D721Med (cell line): Measurements from ENCODE around the gene PACSIN1.

ENCODE experiments used
- DNase-seq: peaks from one replicate; pipeline ENCODE4 v3.0.0; 2011; ENCODE audit warnings: low spot score; ENCODE audit not compliant: insufficient read length
- FAIRE-seq: peaks from 2 replicates; lab custom pipeline; 2011; peaks lifted over from hg19 to GRCh38; lab: Jason Lieb, UNC
- TF ChIP-seq, protein P1 (sequence below): IDR thresholded peaks from 2 replicates; pipeline ENCODE4 v1.5.1; 2012; ENCODE audit warnings: mild to moderate bottlenecking, control low read depth; ENCODE audit not compliant: insufficient read depth; ENCODE audit errors: missing control alignments

PACSIN1 gene

DNA sequence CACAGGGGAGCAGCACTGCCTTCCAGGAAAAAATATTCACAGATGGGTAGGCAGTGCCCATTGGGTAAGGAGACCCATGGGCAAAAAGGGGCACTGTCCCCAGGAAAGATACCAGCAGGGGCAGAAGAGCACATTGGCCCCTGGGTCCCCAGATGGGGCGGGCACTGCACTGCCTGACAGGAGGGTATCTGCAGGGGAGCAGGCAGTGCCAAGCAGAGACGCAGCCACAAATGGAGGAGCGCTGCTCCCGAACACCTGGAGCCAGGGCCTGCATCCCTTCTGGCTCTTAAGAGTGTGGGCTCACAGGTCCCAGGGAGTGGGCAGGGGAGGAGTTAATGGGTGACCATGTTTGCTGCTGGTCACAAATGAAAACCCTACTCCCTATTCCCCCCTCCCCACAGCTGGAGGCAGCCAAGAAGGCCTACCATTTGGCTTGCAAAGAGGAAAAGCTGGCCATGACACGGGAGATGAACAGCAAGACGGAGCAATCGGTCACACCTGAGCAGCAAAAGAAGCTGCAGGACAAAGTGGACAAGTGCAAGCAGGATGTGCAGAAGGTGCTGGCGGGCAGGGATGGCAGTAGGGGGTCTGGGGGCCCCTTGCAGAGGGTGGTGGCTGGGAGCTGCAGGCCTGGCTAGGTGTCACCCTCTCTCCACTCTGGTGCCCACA is 63.3 kb downstream of the PACSIN1 start:
- TF ChIP-seq, protein P1, sequence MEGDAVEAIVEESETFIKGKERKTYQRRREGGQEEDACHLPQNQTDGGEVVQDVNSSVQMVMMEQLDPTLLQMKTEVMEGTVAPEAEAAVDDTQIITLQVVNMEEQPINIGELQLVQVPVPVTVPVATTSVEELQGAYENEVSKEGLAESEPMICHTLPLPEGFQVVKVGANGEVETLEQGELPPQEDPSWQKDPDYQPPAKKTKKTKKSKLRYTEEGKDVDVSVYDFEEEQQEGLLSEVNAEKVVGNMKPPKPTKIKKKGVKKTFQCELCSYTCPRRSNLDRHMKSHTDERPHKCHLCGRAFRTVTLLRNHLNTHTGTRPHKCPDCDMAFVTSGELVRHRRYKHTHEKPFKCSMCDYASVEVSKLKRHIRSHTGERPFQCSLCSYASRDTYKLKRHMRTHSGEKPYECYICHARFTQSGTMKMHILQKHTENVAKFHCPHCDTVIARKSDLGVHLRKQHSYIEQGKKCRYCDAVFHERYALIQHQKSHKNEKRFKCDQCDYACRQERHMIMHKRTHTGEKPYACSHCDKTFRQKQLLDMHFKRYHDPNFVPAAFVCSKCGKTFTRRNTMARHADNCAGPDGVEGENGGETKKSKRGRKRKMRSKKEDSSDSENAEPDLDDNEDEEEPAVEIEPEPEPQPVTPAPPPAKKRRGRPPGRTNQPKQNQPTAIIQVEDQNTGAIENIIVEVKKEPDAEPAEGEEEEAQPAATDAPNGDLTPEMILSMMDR: no peak
- FAIRE-seq: no peak
- no peak for DNase-seq

DNA sequence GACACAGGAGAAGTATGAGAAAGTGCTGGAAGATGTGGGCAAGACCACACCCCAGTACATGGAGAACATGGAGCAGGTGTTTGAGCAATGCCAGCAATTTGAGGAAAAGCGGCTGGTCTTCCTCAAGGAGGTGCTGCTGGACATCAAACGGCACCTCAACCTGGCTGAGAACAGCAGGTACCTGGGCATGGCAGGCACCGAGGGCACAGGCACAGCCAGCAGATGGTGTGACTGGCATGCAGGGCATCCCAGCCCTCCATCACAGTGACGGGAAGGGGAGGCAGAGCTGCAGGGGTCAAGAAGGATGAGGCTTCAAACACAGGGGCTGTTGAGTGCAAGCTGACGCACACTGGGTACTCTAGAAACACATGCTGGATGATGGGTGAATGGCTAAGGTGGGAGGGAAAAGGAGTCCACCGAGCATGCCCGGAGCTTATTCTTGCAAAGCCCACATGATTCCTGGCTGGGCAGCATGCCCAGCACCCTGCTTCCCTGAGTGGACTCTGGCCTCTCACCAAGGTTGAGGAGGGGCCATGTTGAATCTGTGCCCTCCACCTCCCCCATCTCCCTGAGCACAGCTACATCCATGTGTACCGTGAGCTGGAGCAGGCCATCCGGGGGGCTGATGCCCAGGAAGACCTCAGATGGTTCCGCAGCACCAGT is 63.9 kb downstream of the PACSIN1 start:
- DNase-seq (no peak), FAIRE-seq (no peak)
- TF ChIP-seq, protein P1: no peak

DNA sequence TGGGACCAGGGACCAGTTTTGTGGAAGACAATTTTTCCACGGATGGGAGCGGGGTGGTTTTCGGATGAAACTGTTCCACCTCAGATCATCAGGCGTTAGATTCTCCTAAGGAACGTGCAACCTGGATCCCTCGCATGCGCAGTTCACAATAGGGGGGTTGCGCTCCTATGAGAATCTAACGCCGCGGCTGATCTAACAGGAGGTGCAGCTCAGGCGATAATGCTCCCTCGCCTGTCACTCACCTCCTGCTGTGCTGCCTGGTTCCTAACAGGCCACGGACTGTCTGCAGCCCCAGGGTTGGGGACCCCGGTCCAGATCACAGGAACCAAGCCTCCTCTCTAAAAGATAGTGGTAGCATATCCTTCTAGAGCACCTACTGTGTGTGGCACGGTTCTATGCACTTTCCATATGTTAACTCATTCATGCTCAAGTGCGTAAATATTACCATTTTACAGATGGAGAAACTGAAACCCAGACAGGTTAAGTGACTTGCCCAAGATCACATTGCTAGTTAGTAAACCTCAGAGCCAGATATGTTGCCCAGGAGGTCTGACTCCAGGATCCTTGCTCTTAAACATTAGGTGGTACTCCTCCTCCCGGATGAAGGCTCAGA is 65.0 kb downstream of the PACSIN1 start:
- TF ChIP-seq, protein P1: no peak
- DNase-seq: no peak
- FAIRE-seq: no peak

DNA sequence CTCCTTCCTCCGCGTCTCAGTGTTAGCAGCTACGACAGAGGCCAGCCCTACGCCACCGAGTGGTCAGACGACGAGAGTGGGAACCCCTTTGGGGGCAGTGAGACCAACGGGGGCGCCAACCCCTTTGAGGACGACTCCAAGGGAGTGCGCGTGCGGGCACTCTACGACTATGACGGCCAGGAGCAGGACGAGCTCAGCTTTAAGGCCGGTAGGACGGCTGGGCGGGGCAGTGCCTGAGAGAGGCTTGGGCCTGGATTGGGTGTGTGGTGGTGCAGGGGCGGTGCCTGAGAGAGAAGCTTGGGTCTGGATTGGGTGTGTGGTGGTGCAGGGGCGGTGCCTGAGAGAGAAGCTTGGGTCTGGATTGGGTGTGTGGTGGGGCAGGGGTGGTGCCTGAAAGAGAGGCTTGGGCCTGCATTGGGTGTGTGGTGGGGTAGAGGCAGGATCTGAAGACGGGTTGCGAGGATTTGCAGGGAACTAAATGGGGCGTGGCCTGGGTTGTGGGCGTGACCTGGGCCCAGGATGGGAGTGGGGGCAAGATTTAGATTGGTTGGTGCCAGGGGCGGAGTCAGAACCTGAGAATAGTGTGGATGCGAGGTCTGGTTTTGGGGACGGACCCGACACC is 65.8 kb downstream of the PACSIN1 start:
- DNase-seq: no peak
- no peak for FAIRE-seq
- TF ChIP-seq, protein P1: no peak

DNA sequence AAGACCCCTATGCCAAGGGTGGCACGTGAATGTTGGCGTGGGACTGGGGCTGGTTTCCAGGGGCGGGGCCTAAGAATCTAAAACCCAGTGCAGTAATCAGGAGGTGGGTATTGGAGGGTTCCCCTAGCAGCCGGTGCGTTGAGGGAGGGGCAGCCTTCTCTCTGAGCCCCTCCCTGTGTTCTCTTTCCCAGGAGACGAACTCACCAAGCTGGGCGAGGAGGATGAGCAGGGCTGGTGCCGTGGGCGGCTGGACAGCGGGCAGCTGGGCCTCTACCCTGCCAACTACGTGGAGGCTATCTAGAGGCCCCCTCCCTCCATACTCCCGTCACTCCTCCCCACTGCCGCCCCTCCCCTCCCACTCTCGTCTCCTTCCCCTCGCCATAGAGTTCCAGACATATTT is 66.4 kb downstream of the PACSIN1 start:
- FAIRE-seq: no peak

DNA sequence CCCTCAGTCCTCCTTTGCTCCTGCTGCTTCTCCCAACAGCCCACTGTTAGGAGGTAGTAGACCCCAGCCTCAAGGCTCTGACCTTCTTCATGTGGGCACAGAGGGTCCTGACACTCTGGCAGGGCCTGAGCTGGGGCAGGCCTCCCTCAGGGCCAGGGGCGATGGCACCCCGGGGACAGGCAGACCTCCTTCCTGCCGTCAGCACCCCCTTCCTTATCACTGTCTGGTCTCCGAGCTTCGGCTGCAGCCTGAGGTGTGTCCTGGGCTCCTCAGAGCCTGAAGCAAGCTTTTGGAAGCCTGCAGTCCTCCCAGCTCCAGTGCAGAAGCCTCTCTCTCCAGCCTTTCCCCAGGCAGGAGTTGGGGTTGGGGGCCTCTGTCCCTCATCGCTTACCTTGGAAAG is 68.3 kb downstream of the PACSIN1 start:
- FAIRE-seq (no peak), DNase-seq (no peak)
- TF ChIP-seq, protein P1: no peak

More for the DNA sequence above, 66.4 kb downstream of the PACSIN1 start:
- no peak for DNase-seq
- TF ChIP-seq, protein P1: no peak
